22Rv1 (cell line): ENCODE measurements around the gene SLC34A3.

Experiments used
- CTCF ChIP-seq: fragments of 450-650 bp; IDR thresholded peaks from 2 replicates; pipeline ENCODE4 v1.5.1; 2017; ENCODE audit warnings: mild to moderate bottlenecking
- ZFX ChIP-seq: fragments of 450-650 bp; IDR thresholded peaks from 2 replicates; pipeline ENCODE4 v1.6.1; 2017; ENCODE audit warnings: antibody characterized with exemption, borderline replicate concordance

GRCh38 chr9:137225699-137226331 is 4.9 kb upstream of the SLC34A3 start:
- no peak for TF ChIP-seq CTCF
- no peak for TF ChIP-seq ZFX
